GM10847 (cell line): ENCODE data around the gene CHST4.

Experiments
- POLR2A ChIP-seq: IDR thresholded peaks from 2 replicates; pipeline ENCODE4 v1.6.1; 2011; ENCODE audit not compliant: insufficient read length; ENCODE audit errors: extremely low read depth

CHST4 gene

DNA sequence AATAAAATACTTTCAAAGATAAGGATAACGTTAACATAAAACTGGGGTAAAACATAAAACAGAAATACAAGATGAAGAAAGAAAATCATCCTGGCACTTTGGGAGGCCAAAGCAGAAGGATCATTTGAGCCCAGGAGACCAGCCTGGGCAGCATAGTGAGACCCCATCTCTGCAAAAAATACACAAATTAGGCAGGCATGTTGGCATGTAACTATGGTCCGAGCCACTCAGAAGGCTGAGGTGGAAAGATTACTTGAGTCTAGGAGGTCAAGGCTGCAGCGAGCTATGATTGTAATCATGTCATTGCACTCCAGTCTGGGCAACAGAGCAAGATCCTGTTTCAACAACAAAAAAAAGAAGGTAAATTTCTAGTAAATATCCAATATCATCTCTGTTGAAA lies 31.1 kb downstream of the CHST4 start:
- TF ChIP-seq POLR2A, result no peak

GRCh38 chr16:71557954-71558582 lies 31.8 kb downstream of the CHST4 start:
- TF ChIP-seq POLR2A, result no peak

DNA sequence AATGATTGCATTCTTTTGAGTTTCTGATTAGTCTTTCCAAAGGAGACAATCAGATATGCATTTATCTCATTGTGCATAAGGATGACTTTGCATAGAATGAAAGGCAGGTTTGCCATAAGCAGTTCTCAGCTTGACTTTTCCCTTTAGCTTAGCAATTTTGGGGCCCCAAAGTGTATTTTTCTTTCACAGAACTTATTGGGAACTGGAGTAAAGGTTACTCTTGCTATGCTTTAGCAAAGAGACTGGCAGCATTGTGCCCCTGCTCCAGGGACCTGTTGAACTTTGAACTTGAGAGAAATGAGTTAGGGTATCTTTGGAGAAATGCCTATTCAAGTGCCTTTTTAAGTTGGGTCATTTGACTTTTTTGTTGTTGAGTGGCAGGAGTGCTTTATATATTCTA lies 33.6 kb downstream of the CHST4 start:
- TF ChIP-seq POLR2A, result no peak

DNA sequence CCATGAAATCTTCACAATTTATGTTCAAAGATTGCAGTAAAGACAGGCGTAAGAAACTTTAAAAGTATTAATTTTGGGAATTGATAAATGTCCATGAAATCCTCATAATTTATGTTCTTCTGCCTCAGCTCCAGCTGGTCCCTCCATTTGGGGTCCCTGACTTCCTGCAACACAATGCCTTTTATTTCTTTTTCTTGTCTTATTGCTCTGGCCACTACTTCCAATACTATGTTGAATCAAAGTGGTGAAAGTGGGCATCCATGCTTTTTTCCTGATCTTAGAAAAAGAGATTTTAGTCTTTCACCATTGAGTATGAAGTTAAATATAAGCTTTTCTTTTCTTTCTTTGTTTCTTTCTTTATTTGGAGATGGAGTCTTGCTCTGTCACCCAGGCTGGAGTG lies 36.3 kb downstream of the CHST4 start:
- TF ChIP-seq POLR2A, result no peak

- no peak for TF ChIP-seq POLR2A
Observed at GRCh38 chr16:71564335-71564967, 38.2 kb downstream of the CHST4 start.

DNA sequence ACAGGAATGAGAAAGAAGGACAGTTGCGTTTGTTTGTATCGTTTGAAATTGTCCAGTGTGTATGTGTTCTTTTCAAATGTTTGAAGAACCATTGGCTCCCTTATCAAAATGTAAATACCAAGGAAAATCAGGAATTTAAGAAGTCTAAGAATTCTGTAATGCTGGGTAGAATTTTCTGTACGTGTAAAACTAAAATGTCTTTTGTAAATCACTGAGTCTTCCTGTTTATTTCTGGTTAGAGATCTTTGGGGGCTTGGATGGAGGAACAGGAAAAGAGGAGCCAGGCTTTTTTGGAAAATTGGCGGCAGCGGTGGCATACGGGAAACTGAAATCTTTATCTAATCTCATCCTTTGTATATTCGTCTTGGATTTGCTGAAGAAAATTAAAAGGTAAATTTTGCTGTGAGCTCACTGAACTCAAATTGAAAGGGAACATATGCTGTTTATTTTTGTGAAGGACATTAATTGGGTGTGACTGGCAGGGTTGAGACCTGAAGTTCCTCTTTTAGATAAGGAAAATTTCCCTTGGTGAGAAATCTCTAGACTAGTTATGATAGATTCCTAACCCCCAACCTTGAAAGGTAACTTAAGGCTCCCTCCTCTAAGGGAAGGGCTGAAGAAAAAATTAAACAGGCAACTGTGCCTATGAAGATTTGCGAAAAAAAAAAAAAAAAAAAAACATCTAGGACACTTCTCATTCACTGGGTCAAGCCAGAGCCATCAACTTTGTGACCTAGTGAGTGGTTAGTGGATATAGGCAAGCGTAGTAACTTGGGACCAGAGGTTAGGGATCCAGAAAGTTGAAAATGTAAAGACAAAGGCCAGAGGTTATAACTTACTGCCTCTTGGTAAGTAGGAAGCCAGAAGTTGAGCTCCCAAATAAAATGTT lies 39.8 kb downstream of the CHST4 start:
- no peak for TF ChIP-seq POLR2A

GRCh38 chr16:71567931-71568330 lies 41.7 kb downstream of the CHST4 start:
- no peak for TF ChIP-seq POLR2A

- no peak for TF ChIP-seq POLR2A
Observed at GRCh38 chr16:71568551-71568950, 42.3 kb downstream of the CHST4 start.

GRCh38 chr16:71569621-71570020 lies 43.4 kb downstream of the CHST4 start:
- TF ChIP-seq POLR2A, result no peak

- no peak for TF ChIP-seq POLR2A
Observed at GRCh38 chr16:71570144-71570543, 43.9 kb downstream of the CHST4 start.

- TF ChIP-seq POLR2A, result no peak
Observed at GRCh38 chr16:71572497-71573116, 46.4 kb downstream of the CHST4 start.

DNA sequence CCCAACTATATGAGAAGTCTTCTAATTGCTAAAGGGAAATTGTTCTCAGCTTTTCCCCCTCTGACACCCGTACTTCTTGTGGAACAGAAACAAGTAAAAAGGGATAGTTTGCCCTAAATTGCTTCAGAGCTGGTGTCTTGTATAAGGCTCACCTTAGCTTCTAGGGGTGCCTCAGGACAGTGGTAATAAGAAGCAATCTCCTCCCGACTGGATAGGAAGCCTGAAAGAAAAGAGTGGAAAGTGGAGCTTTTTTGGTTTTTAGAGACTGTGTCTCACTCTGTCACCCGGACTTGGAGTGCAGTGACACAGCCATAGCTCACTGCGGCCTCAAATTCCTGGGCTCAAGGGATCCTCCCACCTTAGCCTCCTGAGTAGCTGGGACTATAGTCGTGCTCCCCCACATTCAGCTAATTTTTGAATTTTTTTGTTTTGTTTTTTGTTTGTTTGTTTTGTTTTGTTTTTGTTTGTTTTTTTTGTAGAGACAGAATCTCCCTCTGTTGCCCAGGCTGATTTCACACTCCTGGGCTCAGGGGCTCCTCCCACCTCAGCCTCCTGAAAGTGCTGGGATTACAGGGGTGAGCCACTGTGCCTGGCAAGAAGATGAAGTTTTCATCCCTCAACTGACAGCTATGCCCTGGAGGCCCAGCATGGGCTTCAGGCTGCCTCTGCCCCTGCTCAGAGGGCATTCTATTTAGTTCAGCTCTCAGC lies 47.3 kb downstream of the CHST4 start:
- no peak for TF ChIP-seq POLR2A

DNA sequence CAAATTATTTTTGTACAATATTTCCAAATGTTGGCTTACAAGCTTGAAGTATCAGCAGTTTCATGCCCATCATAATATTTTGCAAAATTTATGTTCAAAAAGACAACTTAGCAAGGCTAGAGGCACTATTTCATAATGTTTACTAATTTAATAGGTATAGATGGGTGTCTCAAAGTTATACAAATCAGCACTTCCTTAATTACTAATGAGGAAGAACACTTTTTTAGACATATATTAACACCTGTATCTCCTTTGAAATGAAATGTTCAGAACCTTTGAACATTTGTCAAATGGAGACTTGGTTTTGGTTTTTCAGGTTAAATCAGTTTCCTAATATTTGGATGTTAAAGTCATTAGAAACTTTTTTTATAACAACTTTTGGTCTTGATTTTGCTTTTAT lies 48.5 kb downstream of the CHST4 start:
- TF ChIP-seq POLR2A, result no peak

GRCh38 chr16:71576971-71577370 lies 50.7 kb downstream of the CHST4 start, which contains the start of gene TAT:
TSS of gene TAT (minus strand) at chr16:71577092. CDS start at chr16:71576415, 677 bp downstream.
- TF ChIP-seq POLR2A, result no peak
